Prostate gland (tissue), 2 donors: ENCODE results near the gene TEFM. TPM values are rescaled to one million over a fixed set of nuclear protein-coding genes. Genes with fewer than 3 reads are reported as not detected.

Experiments
- DNase-seq: peaks from one replicate; pipeline ENCODE4 v3.0.0-alpha.2; 2019; ENCODE audit warnings: low spot score
- H3K27ac ChIP-seq, 2 donors: fragments of 200-600 bp; sonication (generic); 2 replicates each; pipeline ENCODE4 v1.5.1; 2017 to 2019
- H3K27me3 ChIP-seq: fragments of 200-600 bp; sonication (generic); replicated peaks from 2 replicates; pipeline ENCODE4 v1.5.1; 2019; ENCODE audit not compliant: insufficient read depth
- H3K36me3 ChIP-seq, 2 donors: fragments of 200-600 bp; sonication (generic); 1 replicate in 1 of 2; 2 replicates in 1 of 2; pipeline versions ENCODE4 v1.5.1 to v1.8.1; 2017 to 2019
- H3K4me1 ChIP-seq: fragments of 200-600 bp; sonication (generic); replicated peaks from 2 replicates; pipeline ENCODE4 v1.5.1; 2019
- H3K4me3 ChIP-seq, 2 donors: fragments of 200-600 bp; sonication (generic); 2 replicates each; pipeline ENCODE4 v1.5.1; 2017 to 2019
- H3K9me3 ChIP-seq: fragments of 200-600 bp; sonication (generic); 2 replicates; pipeline ENCODE4 v1.5.1; 2017
- CTCF ChIP-seq, 4 experiments: fragments of 200-600 bp in 2 of 4; fragments of 450-650 bp in 2 of 4; sonication (generic) in 2 of 4; IDR thresholded peaks; 1 replicate in 3 of 4; 2 replicates in 1 of 4; pipeline ENCODE4 v1.5.1; 2016 to 2019; ENCODE audit warnings: antibody characterized with exemption in 4 of 4, mild to moderate bottlenecking in 2 of 4, moderate library complexity in 2 of 4
- POLR2A ChIP-seq: fragments of 450-650 bp; IDR thresholded peaks from one replicate; pipeline ENCODE4 v1.6.1; 2016; ENCODE audit warnings: antibody characterized with exemption, mild to moderate bottlenecking
- POLR2AphosphoS5 ChIP-seq: sonication (generic); formaldehyde crosslinking; IDR thresholded peaks from one replicate; pipeline ENCODE4 v1.6.1; 2017; ENCODE audit warnings: antibody characterized with exemption
- WGBS: methylation state at CpG from one replicate; pipeline ENCODE4 v1.1.5; 2018; 5-methylcytosine and 5-hydroxymethylcytosine counted together
- intact Hi-C: fragments of 100-400 bp; cut with DNase I; formaldehyde crosslinking; loops from one replicate; pipeline ENCODE4 v1.14.2; 2022
- total RNA-seq, 2 donors: library from RNA; depleted of rRNA; stranded (reverse); fragments of >200 nt; gene quantifications; one replicate each; pipeline ENCODE4 v1.1.0, GENCODE V29; 2016

Gene TEFM
- total RNA-seq, 2 donors from 2014 or later = 4.4 to 8.6 TPM

DNA sequence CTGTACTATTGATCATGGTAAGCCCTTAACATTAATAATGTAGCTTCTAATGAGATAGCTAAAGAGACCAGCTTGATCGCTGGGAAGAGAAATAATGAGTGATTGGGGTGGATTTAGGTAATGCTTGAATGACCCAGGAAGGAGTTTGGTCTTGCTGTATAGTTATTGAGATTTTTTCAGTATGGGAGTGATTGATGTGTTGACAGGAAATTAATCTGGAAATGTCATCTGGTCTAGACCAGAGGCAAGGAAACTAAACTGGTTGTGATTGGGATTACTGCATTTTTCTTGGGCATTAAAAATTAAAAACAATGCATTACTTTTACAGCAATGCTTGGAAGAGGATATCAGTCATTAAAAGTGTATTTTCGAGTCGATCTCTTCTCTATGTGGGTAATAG lies 11.8 kb downstream of the TEFM start:
- 93% methylated on average over 3 of the region's 3 CpGs for WGBS
- TF ChIP-seq CTCF (IDR thresholded peaks at IDR 0.05) (no peak), POLR2A (no peak), POLR2AphosphoS5 (no peak)

DNA sequence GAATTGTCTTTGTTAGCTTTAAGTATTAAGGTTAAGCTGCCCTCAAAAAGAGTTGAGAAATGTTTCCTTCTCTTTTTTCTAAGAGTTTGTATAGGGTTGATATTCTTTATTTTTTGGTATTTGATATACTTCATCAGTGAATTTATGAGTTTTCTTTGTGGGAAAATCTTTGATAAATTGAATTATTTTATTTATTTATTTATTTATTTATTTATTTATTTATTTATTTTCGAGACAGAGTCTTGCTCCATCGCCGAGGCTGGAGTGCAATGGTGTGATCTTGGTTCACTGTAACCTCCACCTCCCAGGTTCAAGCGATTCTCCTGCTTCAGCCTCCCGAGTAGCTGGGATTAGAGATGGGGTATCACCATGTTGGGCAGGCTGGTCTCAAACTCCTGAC lies 19.9 kb downstream of the TEFM start:
- H3K4me1 ChIP-seq = no peaks in the 10 kb centered on the region
- H3K36me3 ChIP-seq = no peaks in the 10 kb centered on the region
- no peak for TF ChIP-seq POLR2A
- no peak for TF ChIP-seq CTCF (IDR thresholded peaks at IDR 0.05)
- no peak for TF ChIP-seq POLR2AphosphoS5
- H3K27ac ChIP-seq = no peak overlapping the region
- H3K9me3 ChIP-seq = no peaks in the 10 kb centered on the region
- DNase-seq = no peak
- no peak overlapping the region for H3K4me3 ChIP-seq
- no peaks in the 10 kb centered on the region for H3K27me3 ChIP-seq
- 97% methylated on average over 5 of the region's 5 CpGs for WGBS
- intact Hi-C loops = no loop called here

More for the DNA sequence above, 11.8 kb downstream of the TEFM start:
- H3K27me3 ChIP-seq = no peaks in the 10 kb centered on the region
- H3K4me1 ChIP-seq = no peaks in the 10 kb centered on the region
- DNase-seq = no peak
- no peaks in the 10 kb centered on the region for H3K36me3 ChIP-seq
- no peak overlapping the region for H3K4me3 ChIP-seq
- intact Hi-C loops = no loop called here
- no peak overlapping the region for H3K27ac ChIP-seq
- no peaks in the 10 kb centered on the region for H3K9me3 ChIP-seq

GRCh38 chr17:30869005-30869404 lies 37.0 kb downstream of the TEFM start:
- Histone ChIP-seq H3K4me3 (no peak overlapping the region), H3K9me3 (no peaks in the 10 kb centered on the region), H3K36me3 (no peaks in the 10 kb centered on the region), H3K4me1 (no peaks in the 10 kb centered on the region), H3K27ac (no peak overlapping the region), H3K27me3 (no peaks in the 10 kb centered on the region)
- no peak for TF ChIP-seq POLR2AphosphoS5
- no peak for TF ChIP-seq CTCF (IDR thresholded peaks at IDR 0.05)
- no peak for TF ChIP-seq POLR2A
- intact Hi-C loops = no loop called here
- no peak for DNase-seq
- 96% methylated on average over 6 of the region's 6 CpGs for WGBS

- TF ChIP-seq CTCF (IDR thresholded peaks at IDR 0.05) (no peak), POLR2A (no peak), POLR2AphosphoS5 (no peak)
- no peak overlapping the region for H3K4me3 ChIP-seq
- H3K27ac ChIP-seq = no peak overlapping the region
- 90% methylated on average over 1 of the region's 1 CpG for WGBS
- no peaks in the 10 kb centered on the region for H3K27me3 ChIP-seq
- intact Hi-C loops = no loop called here
- H3K9me3 ChIP-seq = no peaks in the 10 kb centered on the region
- no peaks in the 10 kb centered on the region for H3K4me1 ChIP-seq
- no peak for DNase-seq
- no peaks in the 10 kb centered on the region for H3K36me3 ChIP-seq
Measured at GRCh38 chr17:30864636-30865035, 41.4 kb downstream of the TEFM start.

GRCh38 chr17:30858556-30859250 lies 47.3 kb downstream of the TEFM start:
- DNase-seq = no peak
- TF ChIP-seq CTCF (IDR thresholded peaks at IDR 0.05) = no peak
- no peak for TF ChIP-seq POLR2A
- no peak for TF ChIP-seq POLR2AphosphoS5
- Histone ChIP-seq H3K4me3 (no peak overlapping the region), H3K36me3 (no peaks in the 10 kb centered on the region), H3K9me3 (no peaks in the 10 kb centered on the region), H3K27me3 (no peaks in the 10 kb centered on the region), H3K27ac (no peak overlapping the region), H3K4me1 (no peaks in the 10 kb centered on the region)
- 95% methylated on average over 9 of the region's 9 CpGs for WGBS
- intact Hi-C loops = no loop called here
